Measurements from ENCODE around the gene CIB4.

DNA sequence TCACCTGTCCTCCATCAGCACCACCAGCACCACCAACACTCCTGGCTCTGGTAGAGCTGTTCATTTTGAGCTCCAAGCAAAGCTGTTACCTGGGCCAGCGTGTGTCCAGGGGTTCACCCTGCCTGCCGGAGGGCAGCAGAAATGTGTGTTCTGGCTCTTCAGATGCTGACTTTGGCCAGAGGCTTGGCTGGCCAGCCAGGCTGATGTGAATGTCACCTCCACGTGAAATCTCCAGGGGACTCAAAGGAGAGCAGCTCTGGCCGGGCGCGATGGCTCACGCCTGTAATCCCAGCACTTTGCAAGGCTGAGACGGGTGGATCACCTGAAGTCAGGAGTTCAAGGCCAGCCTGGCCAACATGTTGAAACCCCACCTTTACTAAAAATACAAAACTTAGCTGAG is 33.5 kb downstream of the CIB4 start:
- no peak for TF ChIP-seq POLR2A (IDR thresholded peaks at IDR 0.05)
- TF ChIP-seq, protein P1, sequence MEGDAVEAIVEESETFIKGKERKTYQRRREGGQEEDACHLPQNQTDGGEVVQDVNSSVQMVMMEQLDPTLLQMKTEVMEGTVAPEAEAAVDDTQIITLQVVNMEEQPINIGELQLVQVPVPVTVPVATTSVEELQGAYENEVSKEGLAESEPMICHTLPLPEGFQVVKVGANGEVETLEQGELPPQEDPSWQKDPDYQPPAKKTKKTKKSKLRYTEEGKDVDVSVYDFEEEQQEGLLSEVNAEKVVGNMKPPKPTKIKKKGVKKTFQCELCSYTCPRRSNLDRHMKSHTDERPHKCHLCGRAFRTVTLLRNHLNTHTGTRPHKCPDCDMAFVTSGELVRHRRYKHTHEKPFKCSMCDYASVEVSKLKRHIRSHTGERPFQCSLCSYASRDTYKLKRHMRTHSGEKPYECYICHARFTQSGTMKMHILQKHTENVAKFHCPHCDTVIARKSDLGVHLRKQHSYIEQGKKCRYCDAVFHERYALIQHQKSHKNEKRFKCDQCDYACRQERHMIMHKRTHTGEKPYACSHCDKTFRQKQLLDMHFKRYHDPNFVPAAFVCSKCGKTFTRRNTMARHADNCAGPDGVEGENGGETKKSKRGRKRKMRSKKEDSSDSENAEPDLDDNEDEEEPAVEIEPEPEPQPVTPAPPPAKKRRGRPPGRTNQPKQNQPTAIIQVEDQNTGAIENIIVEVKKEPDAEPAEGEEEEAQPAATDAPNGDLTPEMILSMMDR (IDR thresholded peaks at IDR 0.05) = no peak

Data from prostate gland (tissue), 2 donors.